ENCODE data around the gene C2CD4B.

C2CD4B gene

DNA sequence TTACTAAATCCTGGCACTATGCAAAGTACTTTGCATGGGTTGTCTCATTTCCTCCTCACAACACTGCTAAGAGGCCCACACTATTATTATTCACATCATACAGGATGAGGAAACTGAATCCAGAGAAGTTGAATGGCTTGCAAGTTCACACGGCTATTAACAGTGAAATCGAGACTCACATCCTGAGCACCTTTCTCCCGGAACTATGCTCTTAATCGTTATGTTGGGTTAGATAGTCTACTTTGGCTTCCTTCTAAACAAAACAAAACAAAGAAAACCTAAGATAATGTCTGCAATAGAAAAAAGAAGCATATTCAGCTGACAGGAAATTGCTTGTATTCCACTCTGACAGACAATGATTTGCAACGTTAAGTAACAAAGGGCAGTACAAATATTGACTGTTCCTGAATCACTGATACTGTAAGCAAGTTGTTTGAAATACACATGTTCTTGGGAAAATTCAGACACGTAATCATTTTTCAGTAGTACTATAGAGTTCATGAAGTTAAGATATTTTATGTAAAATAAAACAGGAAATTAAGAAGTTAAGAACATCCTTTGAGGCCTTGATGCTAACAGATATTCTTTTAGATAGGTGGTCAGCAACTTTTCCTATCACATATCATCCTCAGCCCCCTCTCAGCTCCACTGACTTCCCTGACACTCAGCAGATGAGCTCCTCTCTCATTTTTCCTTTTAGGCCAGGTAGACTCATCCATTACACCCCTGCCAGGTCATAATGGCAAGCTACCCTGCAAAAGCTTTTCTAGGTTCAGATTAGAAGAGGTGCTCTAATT, 40.7 kb downstream of the C2CD4B start:
- DNase-seq (ENCODE audit: low read depth), result no peak
- no peak overlapping the region for H3K4me3 ChIP-seq (ENCODE audit: low read depth, low read length)

GRCh38 chr15:62122249-62122648, 42.8 kb downstream of the C2CD4B start:
- H3K4me3 ChIP-seq (ENCODE audit: low read depth, low read length), result no peak overlapping the region
- peak; percentile 4 for DNase-seq (ENCODE audit: low read depth)
- TF ChIP-seq, protein P1, sequence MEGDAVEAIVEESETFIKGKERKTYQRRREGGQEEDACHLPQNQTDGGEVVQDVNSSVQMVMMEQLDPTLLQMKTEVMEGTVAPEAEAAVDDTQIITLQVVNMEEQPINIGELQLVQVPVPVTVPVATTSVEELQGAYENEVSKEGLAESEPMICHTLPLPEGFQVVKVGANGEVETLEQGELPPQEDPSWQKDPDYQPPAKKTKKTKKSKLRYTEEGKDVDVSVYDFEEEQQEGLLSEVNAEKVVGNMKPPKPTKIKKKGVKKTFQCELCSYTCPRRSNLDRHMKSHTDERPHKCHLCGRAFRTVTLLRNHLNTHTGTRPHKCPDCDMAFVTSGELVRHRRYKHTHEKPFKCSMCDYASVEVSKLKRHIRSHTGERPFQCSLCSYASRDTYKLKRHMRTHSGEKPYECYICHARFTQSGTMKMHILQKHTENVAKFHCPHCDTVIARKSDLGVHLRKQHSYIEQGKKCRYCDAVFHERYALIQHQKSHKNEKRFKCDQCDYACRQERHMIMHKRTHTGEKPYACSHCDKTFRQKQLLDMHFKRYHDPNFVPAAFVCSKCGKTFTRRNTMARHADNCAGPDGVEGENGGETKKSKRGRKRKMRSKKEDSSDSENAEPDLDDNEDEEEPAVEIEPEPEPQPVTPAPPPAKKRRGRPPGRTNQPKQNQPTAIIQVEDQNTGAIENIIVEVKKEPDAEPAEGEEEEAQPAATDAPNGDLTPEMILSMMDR (IDR thresholded peaks at IDR 0.05; ENCODE audit: low read depth, low read length), result no peak
- TF ChIP-seq MYC (IDR thresholded peaks at IDR 0.05; ENCODE audit: low read depth, low read length) (no peak), POLR2A (IDR thresholded peaks at IDR 0.05; ENCODE audit: extremely low read depth, insufficient read length) (no peak)
- TF ChIP-seq, protein P2, sequence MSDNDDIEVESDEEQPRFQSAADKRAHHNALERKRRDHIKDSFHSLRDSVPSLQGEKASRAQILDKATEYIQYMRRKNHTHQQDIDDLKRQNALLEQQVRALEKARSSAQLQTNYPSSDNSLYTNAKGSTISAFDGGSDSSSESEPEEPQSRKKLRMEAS (IDR thresholded peaks at IDR 0.05; ENCODE audit: low read depth, low read length), result no peak

More for the DNA sequence above, 40.7 kb downstream of the C2CD4B start:
- no peak for TF ChIP-seq POLR2A (IDR thresholded peaks at IDR 0.05; ENCODE audit: extremely low read depth, insufficient read length)
- TF ChIP-seq, protein P1 (IDR thresholded peaks at IDR 0.05; ENCODE audit: low read depth, low read length), result no peak
- TF ChIP-seq MYC (IDR thresholded peaks at IDR 0.05; ENCODE audit: low read depth, low read length), result no peak
- TF ChIP-seq, protein P2 (IDR thresholded peaks at IDR 0.05; ENCODE audit: low read depth, low read length), result no peak

- no peak overlapping the region for H3K4me3 ChIP-seq (ENCODE audit: low read depth, low read length)
- no peak for DNase-seq (ENCODE audit: low read depth)
- TF ChIP-seq, protein P1 (IDR thresholded peaks at IDR 0.05; ENCODE audit: low read depth, low read length), result no peak
- TF ChIP-seq, protein P2 (IDR thresholded peaks at IDR 0.05; ENCODE audit: low read depth, low read length), result no peak
- no peak for TF ChIP-seq POLR2A (IDR thresholded peaks at IDR 0.05; ENCODE audit: extremely low read depth, insufficient read length)
- no peak for TF ChIP-seq MYC (IDR thresholded peaks at IDR 0.05; ENCODE audit: low read depth, low read length)
These were observed 43.6 kb downstream of the C2CD4B start for GRCh38 chr15:62121273-62122015.

DNA sequence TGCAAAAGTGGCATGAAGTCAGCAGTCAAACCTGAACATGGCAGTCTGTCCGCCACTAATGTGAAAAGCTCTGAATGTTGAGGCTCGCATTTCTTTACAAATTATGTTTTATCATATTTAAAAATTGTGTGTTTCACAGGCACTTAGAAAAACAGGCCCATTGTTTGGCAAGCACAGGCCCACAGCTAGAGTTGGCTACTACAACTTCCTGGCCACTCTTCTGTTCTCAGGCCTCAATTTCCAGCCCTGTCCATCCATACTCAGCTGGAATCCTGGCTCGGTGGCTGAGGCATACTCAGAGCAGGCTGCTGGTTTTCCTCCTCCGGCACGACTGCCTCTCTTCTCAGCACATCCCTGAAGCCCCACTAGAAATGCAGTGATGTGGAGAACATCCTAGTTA, 44.3 kb downstream of the C2CD4B start:
- DNase-seq (ENCODE audit: low read depth), result no peak
- no peak overlapping the region for H3K4me3 ChIP-seq (ENCODE audit: low read depth, low read length)
- TF ChIP-seq, protein P1 (IDR thresholded peaks at IDR 0.05; ENCODE audit: low read depth, low read length), result no peak
- no peak for TF ChIP-seq POLR2A (IDR thresholded peaks at IDR 0.05; ENCODE audit: extremely low read depth, insufficient read length)
- TF ChIP-seq MYC (IDR thresholded peaks at IDR 0.05; ENCODE audit: low read depth, low read length), result no peak
- TF ChIP-seq, protein P2 (IDR thresholded peaks at IDR 0.05; ENCODE audit: low read depth, low read length), result no peak

- no peak overlapping the region for H3K4me3 ChIP-seq (ENCODE audit: low read depth, low read length)
- DNase-seq (ENCODE audit: low read depth), result no peak
- TF ChIP-seq POLR2A (IDR thresholded peaks at IDR 0.05; ENCODE audit: extremely low read depth, insufficient read length) (no peak), MYC (IDR thresholded peaks at IDR 0.05; ENCODE audit: low read depth, low read length) (no peak)
- TF ChIP-seq, protein P1 (IDR thresholded peaks at IDR 0.05; ENCODE audit: low read depth, low read length), result no peak
- TF ChIP-seq, protein P2 (IDR thresholded peaks at IDR 0.05; ENCODE audit: low read depth, low read length), result no peak
These were observed 45.2 kb downstream of the C2CD4B start for GRCh38 chr15:62119874-62120273.

Data from NB4 (cell line).